Activated CD4-positive, CD25-positive, alpha-beta regulatory T cell treated with anti-CD3 and anti-CD28 coated beads, Interleukin-2, amount 50 U/mL, for 72 hours (primary cell): ENCODE measurements around the gene PANK4.
"Not testable (repeated sequence)": the region's sequence is repeated elsewhere in the genome, so short reads cannot be mapped to it uniquely, and the experiment has no call there.

ENCODE experiments used
- DNase-seq: peaks from one replicate; pipeline ENCODE4 v3.0.0; 2021

The PANK4 gene

GRCh38 chr1:2558420-2558819, 32.0 kb upstream of the PANK4 start:
- DNase-seq: no peak

- peak; percentile 32 for DNase-seq
Measured at GRCh38 chr1:2557482-2558400, 31.3 kb upstream of the PANK4 start.

GRCh38 chr1:2556678-2557481, 30.5 kb upstream of the PANK4 start:
- DNase-seq: peak; percentile 71

- peak; percentile 67 for DNase-seq
Measured at GRCh38 chr1:2556277-2556677, 29.9 kb upstream of the PANK4 start, which contains the start of gene TNFRSF14. Gene TNFRSF14, plus strand, starts transcription at chr1:2556371. Its CDS starts 294 bp downstream, at chr1:2556665.

- peak; percentile 77 for DNase-seq
Measured at GRCh38 chr1:2555634-2556276, 29.4 kb upstream of the PANK4 start.

- peak; percentile 32 for DNase-seq
Measured at GRCh38 chr1:2554621-2555387, 28.4 kb upstream of the PANK4 start.

- DNase-seq: no peak
Measured at GRCh38 chr1:2553871-2554620, 27.6 kb upstream of the PANK4 start.

GRCh38 chr1:2553076-2553475, 26.7 kb upstream of the PANK4 start:
- not testable (repeated sequence) for DNase-seq

GRCh38 chr1:2552189-2552588, 25.8 kb upstream of the PANK4 start:
- no peak for DNase-seq

- not testable (repeated sequence) for DNase-seq
Measured at GRCh38 chr1:2551544-2551943, 25.1 kb upstream of the PANK4 start.

GRCh38 chr1:2550309-2550861, 24.0 kb upstream of the PANK4 start:
- not testable (repeated sequence) for DNase-seq

- DNase-seq: not testable (repeated sequence)
Measured at GRCh38 chr1:2549367-2550029, 23.1 kb upstream of the PANK4 start.

- DNase-seq: peak; percentile 86
Measured at GRCh38 chr1:2548068-2548589, 21.7 kb upstream of the PANK4 start.

GRCh38 chr1:2547210-2548067, 21.0 kb upstream of the PANK4 start:
- DNase-seq: peak; percentile 68

GRCh38 chr1:2546515-2547209, 20.3 kb upstream of the PANK4 start:
- DNase-seq: peak; percentile 81

GRCh38 chr1:2545754-2546514, 19.5 kb upstream of the PANK4 start:
- DNase-seq: peak; percentile 86

GRCh38 chr1:2544875-2545640, 18.7 kb upstream of the PANK4 start:
- no peak for DNase-seq
